ENCODE results near the gene ALG9. TPM values are rescaled to one million over a fixed set of nuclear protein-coding genes. Genes with fewer than 3 reads are reported as not detected.

Gene ALG9
- polyA plus RNA-seq, 2 of the 4 experiments (the other 2 are of a cell fraction): 15.3 to 33.3 TPM

DNA sequence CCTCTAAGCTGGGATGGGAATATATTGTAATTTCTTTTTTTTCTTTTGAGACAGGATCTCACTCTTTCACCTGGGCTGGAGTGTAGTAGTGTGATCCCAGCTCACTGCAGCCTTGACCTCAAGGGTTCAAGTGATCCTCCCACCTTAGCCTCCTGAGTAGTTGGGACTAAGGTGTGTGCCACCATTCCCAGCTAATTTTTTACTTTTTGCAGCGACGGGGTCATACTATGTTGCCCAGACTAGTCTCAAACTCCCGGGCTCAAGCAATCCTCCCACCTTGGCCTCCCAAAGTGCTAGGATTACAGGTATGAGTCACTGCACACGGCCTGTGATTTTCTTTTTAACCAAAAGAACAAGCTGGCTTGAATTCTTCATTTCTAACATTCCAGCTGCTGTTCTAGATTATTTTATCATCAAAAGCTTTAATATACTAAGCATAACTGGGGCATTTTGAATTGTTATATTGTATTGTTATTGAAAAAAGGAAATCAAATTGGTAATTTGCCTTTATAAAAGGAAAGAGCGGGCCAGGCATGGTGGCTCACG is 78.4 kb downstream of the ALG9 start:
- Histone ChIP-seq H3K4me2 (no peak overlapping the region), H3K27ac (no peak overlapping the region), H3K9me3 (no peaks in the 10 kb centered on the region), H3K4me1 (no peaks in the 10 kb centered on the region), H3K4me3 (no peak overlapping the region)
- TF ChIP-seq CBX8 (IDR thresholded peaks at IDR 0.05) (no peak), POLR2A (IDR thresholded peaks at IDR 0.05; ENCODE audit: low read length) (no peak), ZNF302 (CRISPR knock-in tag; IDR thresholded peaks at IDR 0.05) (no peak), KDM1A (IDR thresholded peaks at IDR 0.05; ENCODE audit: low read depth) (no peak), RARB (CRISPR knock-in tag; IDR thresholded peaks at IDR 0.05) (no peak), NPAS2 (CRISPR knock-in tag; IDR thresholded peaks at IDR 0.05; ENCODE audit: borderline replicate concordance) (no peak), TFCP2L1 (CRISPR knock-in tag; IDR thresholded peaks at IDR 0.05) (no peak), ESRRA (IDR thresholded peaks at IDR 0.05; ENCODE audit: borderline replicate concordance, low read length) (no peak), RCOR1 (IDR thresholded peaks at IDR 0.05; ENCODE audit: low read depth, low read length) (no peak), FOSB (CRISPR knock-in tag; IDR thresholded peaks at IDR 0.05) (no peak), PHF8 (IDR thresholded peaks at IDR 0.05; ENCODE audit: borderline replicate concordance, low read depth) (no peak), NR3C1 (IDR thresholded peaks at IDR 0.05) (no peak)
- TF ChIP-seq, protein P1, sequence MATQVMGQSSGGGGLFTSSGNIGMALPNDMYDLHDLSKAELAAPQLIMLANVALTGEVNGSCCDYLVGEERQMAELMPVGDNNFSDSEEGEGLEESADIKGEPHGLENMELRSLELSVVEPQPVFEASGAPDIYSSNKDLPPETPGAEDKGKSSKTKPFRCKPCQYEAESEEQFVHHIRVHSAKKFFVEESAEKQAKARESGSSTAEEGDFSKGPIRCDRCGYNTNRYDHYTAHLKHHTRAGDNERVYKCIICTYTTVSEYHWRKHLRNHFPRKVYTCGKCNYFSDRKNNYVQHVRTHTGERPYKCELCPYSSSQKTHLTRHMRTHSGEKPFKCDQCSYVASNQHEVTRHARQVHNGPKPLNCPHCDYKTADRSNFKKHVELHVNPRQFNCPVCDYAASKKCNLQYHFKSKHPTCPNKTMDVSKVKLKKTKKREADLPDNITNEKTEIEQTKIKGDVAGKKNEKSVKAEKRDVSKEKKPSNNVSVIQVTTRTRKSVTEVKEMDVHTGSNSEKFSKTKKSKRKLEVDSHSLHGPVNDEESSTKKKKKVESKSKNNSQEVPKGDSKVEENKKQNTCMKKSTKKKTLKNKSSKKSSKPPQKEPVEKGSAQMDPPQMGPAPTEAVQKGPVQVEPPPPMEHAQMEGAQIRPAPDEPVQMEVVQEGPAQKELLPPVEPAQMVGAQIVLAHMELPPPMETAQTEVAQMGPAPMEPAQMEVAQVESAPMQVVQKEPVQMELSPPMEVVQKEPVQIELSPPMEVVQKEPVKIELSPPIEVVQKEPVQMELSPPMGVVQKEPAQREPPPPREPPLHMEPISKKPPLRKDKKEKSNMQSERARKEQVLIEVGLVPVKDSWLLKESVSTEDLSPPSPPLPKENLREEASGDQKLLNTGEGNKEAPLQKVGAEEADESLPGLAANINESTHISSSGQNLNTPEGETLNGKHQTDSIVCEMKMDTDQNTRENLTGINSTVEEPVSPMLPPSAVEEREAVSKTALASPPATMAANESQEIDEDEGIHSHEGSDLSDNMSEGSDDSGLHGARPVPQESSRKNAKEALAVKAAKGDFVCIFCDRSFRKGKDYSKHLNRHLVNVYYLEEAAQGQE (IDR thresholded peaks at IDR 0.05): no peak
- TF ChIP-seq, protein P2, sequence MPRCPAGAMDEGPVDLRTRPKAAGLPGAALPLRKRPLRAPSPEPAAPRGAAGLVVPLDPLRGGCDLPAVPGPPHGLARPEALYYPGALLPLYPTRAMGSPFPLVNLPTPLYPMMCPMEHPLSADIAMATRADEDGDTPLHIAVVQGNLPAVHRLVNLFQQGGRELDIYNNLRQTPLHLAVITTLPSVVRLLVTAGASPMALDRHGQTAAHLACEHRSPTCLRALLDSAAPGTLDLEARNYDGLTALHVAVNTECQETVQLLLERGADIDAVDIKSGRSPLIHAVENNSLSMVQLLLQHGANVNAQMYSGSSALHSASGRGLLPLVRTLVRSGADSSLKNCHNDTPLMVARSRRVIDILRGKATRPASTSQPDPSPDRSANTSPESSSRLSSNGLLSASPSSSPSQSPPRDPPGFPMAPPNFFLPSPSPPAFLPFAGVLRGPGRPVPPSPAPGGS (IDR thresholded peaks at IDR 0.05): no peak
- DNase-seq (ENCODE audit: low read depth in 1 of 2, low spot score in 1 of 2) (no peak), FAIRE-seq (no peak), ATAC-seq (no peak)
- ChIA-PET POLR2A (no interaction called here), CTCF (interaction anchor here (0.9 to 2.8 kb wide), 3 partner anchors 15 to 250 kb away, joined by 3 to 23 read pairs (median 5); no protein-coding TSS in a partner anchor)
- WGBS (ENCODE audit: missing lambda C conversion rate): 86% methylated on average over 6 of the region's 6 CpGs

DNA sequence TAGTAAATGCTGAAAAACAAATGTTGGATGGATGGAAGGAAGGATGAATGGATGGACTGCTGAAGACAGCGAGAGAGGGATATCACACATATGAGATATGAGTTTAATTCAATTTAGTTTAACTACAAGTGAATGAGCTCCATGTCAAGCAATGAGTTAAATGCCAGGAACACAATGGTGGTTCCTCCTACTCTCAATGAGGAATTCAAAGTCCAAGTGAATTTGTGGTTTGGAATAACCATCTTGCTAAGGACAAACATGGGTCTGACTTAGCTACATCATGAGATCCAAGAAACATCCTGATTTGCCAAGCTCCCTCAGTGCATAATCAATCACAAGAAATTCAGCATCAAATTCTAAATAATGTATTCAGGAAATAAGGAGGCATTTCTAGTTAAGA is 79.1 kb downstream of the ALG9 start:
- Histone ChIP-seq H3K27ac (no peak overlapping the region), H3K4me2 (no peak overlapping the region), H3K9me3 (no peaks in the 10 kb centered on the region), H3K4me1 (no peaks in the 10 kb centered on the region), H3K4me3 (no peak overlapping the region)
- ChIA-PET POLR2A (no interaction called here), CTCF (interaction anchor here (1.0 to 2.8 kb wide), 2 partner anchors 14 to 249 kb away, joined by 3 to 23 read pairs; no protein-coding TSS in a partner anchor)
- DNase-seq (ENCODE audit: low read depth in 1 of 2, low spot score in 1 of 2) (no peak), FAIRE-seq (no peak), ATAC-seq (no peak)
- no peak for TF ChIP-seq FOSB (CRISPR knock-in tag; IDR thresholded peaks at IDR 0.05)
- no peak for TF ChIP-seq HDAC2 (IDR thresholded peaks at IDR 0.05)
- TF ChIP-seq, protein P3, sequence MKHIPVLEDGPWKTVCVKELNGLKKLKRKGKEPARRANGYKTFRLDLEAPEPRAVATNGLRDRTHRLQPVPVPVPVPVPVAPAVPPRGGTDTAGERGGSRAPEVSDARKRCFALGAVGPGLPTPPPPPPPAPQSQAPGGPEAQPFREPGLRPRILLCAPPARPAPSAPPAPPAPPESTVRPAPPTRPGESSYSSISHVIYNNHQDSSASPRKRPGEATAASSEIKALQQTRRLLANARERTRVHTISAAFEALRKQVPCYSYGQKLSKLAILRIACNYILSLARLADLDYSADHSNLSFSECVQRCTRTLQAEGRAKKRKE (CRISPR knock-in tag; IDR thresholded peaks at IDR 0.05; ENCODE audit: low read depth): no peak
- TF ChIP-seq EHF (CRISPR knock-in tag; IDR thresholded peaks at IDR 0.05): no peak
- TF ChIP-seq FOSL2 (IDR thresholded peaks at IDR 0.05): no peak
- TF ChIP-seq FOSL2 (CRISPR knock-in tag; IDR thresholded peaks at IDR 0.05): no peak
- TF ChIP-seq GATA3 (IDR thresholded peaks at IDR 0.05; ENCODE audit: borderline replicate concordance): no peak
- no peak for TF ChIP-seq PHF8 (IDR thresholded peaks at IDR 0.05; ENCODE audit: borderline replicate concordance, low read depth)
- TF ChIP-seq KDM1A (IDR thresholded peaks at IDR 0.05; ENCODE audit: low read depth): no peak
- TF ChIP-seq, protein P4, sequence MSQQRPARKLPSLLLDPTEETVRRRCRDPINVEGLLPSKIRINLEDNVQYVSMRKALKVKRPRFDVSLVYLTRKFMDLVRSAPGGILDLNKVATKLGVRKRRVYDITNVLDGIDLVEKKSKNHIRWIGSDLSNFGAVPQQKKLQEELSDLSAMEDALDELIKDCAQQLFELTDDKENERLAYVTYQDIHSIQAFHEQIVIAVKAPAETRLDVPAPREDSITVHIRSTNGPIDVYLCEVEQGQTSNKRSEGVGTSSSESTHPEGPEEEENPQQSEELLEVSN (IDR thresholded peaks at IDR 0.05; ENCODE audit: borderline replicate concordance, low read depth): no peak
- no peak for TF ChIP-seq NFE2L2 (conservative IDR thresholded peaks at IDR 0.05; ENCODE audit: low read length)
- no peak for TF ChIP-seq RNF2 (IDR thresholded peaks at IDR 0.05; ENCODE audit: borderline replicate concordance, low read depth)
- no peak for TF ChIP-seq ESRRA (IDR thresholded peaks at IDR 0.05; ENCODE audit: borderline replicate concordance, low read length)
- no peak for TF ChIP-seq POLR2AphosphoS2 (conservative IDR thresholded peaks at IDR 0.05; ENCODE audit: low read length)
- no peak for TF ChIP-seq TP53 (CRISPR knock-in tag; IDR thresholded peaks at IDR 0.05)
- TF ChIP-seq, protein P5, sequence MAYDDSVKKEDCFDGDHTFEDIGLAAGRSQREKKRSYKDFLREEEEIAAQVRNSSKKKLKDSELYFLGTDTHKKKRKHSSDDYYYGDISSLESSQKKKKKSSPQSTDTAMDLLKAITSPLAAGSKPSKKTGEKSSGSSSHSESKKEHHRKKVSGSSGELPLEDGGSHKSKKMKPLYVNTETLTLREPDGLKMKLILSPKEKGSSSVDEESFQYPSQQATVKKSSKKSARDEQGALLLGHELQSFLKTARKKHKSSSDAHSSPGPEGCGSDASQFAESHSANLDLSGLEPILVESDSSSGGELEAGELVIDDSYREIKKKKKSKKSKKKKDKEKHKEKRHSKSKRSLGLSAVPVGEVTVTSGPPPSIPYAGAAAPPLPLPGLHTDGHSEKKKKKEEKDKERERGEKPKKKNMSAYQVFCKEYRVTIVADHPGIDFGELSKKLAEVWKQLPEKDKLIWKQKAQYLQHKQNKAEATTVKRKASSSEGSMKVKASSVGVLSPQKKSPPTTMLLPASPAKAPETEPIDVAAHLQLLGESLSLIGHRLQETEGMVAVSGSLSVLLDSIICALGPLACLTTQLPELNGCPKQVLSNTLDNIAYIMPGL (CRISPR knock-in tag; IDR thresholded peaks at IDR 0.05; ENCODE audit: borderline replicate concordance): no peak
- 100% methylated on average over 1 of the region's 1 CpG for WGBS (ENCODE audit: missing lambda C conversion rate)
